Natural killer cell treated with Interleukin-12 subunit alpha and Interleukin-12 subunit beta and Interleukin-15 and Interleukin-18, amount 100 ng/mL, for 72 hours (primary cell): ENCODE results near the gene GBE1. TPM values are rescaled to one million over a fixed set of nuclear protein-coding genes. Genes with fewer than 3 reads are reported as not detected.

Source experiments
- ATAC-seq, 2 donors: fragments of 150-1000 bp; cut with Tn5 transposase in 1 of 2; sonication (Bioruptor Pico), chemical (Tn5 transposase) in 1 of 2; 2 replicates each; pipeline ENCODE4 v1.10.0; 2021
- DNase-seq: peaks from one replicate; pipeline ENCODE4 v3.0.0; 2022; ENCODE audit warnings: low spot score
- H3K27ac Mint-ChIP-seq, 2 donors: 1 replicate in 1 of 2; 2 replicates in 1 of 2; pipeline ENCODE4 v1.8.0; 2022; ENCODE audit warnings: mixed read lengths in 2 of 2, mild to moderate bottlenecking in 1 of 2, moderate library complexity in 1 of 2
- H3K27me3 Mint-ChIP-seq, 2 donors: 1 replicate in 1 of 2; 2 replicates in 1 of 2; pipeline ENCODE4 v1.8.0; 2022; ENCODE audit warnings: mixed read lengths in 2 of 2
- H3K36me3 Mint-ChIP-seq: one replicate; pipeline ENCODE4 v1.8.0; 2022; ENCODE audit warnings: mixed read lengths
- H3K4me1 Mint-ChIP-seq, 2 donors: 1 replicate in 1 of 2; 2 replicates in 1 of 2; pipeline ENCODE4 v1.8.0; 2022; ENCODE audit warnings: low read depth in 2 of 2, mixed read lengths in 2 of 2, mild to moderate bottlenecking in 1 of 2
- H3K4me3 Mint-ChIP-seq: one replicate; pipeline ENCODE4 v1.8.0; 2022; ENCODE audit warnings: mixed read lengths
- H3K9me3 Mint-ChIP-seq: 2 replicates; pipeline ENCODE4 v1.8.0; 2022; ENCODE audit warnings: mixed read lengths
- total RNA-seq, 2 donors: library from RNA; stranded (reverse); gene quantifications; one replicate each; pipeline ENCODE4 v1.2.3, GENCODE V29; 2022

The GBE1 gene
- total RNA-seq, 2 donors from 2014 or later: 22.3 to 44.3 TPM

DNA sequence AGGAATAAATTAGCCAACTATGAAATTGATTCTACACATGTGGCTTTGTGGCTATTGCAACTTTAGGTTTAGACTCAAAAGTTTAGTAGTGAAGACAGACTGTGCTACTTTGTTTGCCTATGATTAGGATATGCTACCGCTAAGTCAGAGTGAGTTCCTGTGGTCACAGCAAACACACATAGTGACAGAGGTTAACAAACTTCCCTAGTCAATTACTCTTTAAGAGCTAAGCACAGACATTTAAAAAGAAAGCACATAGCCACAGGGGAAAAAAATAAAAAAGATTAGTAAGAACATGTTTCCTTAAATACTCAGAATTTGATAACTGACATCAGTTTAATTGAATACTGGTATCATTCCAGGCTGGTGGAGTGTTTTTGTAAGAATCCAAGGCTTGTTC lies 207.1 kb downstream of the GBE1 start:
- peaks cover 17 to 22% of the 10 kb centered on the region in 2 donors for H3K4me1 Mint-ChIP-seq
- ATAC-seq (peak; percentile 75 to 87), DNase-seq (no peak)
- H3K36me3 Mint-ChIP-seq: peaks cover 9% of the 10 kb centered on the region
- no peak overlapping the region for H3K4me3 Mint-ChIP-seq
- no peaks in the 10 kb centered on the region for H3K27me3 Mint-ChIP-seq
- H3K9me3 Mint-ChIP-seq: peaks cover 4% of the 10 kb centered on the region
- peak overlapping the region in 1 of 2 donors; percentile 42 for H3K27ac Mint-ChIP-seq

- H3K36me3 Mint-ChIP-seq: peaks cover 9% of the 10 kb centered on the region
Observed at GRCh38 chr3:81550415-81550814, 211.0 kb downstream of the GBE1 start.

GRCh38 chr3:81549831-81550230 lies 211.6 kb downstream of the GBE1 start:
- Mint-ChIP-seq H3K27ac (no peak overlapping the region), H3K27me3 (no peaks in the 10 kb centered on the region), H3K9me3 (peaks cover 8% of the 10 kb centered on the region), H3K36me3 (peaks cover 9% of the 10 kb centered on the region), H3K4me1 (peaks cover 15 to 18% of the 10 kb centered on the region in 2 donors), H3K4me3 (no peak overlapping the region)
- DNase-seq (no peak), ATAC-seq (no peak)

More at GRCh38 chr3:81550415-81550814, 211.0 kb downstream of the GBE1 start:
- Mint-ChIP-seq H3K4me3 (no peak overlapping the region), H3K27ac (no peak overlapping the region), H3K4me1 (peaks cover 17 to 22% of the 10 kb centered on the region in 2 donors), H3K27me3 (no peaks in the 10 kb centered on the region), H3K9me3 (peaks cover 8% of the 10 kb centered on the region)
- no peak for DNase-seq
- ATAC-seq: no peak

GRCh38 chr3:81549388-81549787 lies 212.1 kb downstream of the GBE1 start:
- Mint-ChIP-seq H3K4me1 (peaks cover 10 to 13% of the 10 kb centered on the region in 2 donors), H3K36me3 (peaks cover 9% of the 10 kb centered on the region), H3K9me3 (peaks cover 8% of the 10 kb centered on the region), H3K4me3 (no peak overlapping the region), H3K27me3 (no peaks in the 10 kb centered on the region), H3K27ac (no peak overlapping the region)
- ATAC-seq: no peak
- DNase-seq: no peak

DNA sequence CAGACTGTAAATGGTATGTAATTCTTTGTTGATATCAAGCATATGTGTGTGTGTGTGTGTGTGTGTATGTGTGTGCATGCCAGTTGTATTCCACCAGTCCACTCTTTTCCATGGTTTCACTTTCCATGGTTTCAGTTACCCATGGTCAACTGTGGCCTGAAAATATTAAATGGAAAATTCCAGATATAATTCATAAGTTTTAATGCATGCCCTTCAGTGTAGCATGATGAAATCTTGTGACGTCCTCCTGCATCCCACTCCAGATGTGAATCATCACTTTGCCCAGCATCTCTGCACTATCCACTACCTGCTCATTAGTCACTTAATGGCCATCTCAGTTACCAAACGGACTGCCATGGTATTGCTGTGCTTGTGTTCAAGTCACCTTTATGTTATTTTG lies 215.9 kb downstream of the GBE1 start:
- ATAC-seq: no peak
- H3K9me3 Mint-ChIP-seq: peaks cover 4% of the 10 kb centered on the region
- no peaks in the 10 kb centered on the region for H3K4me1 Mint-ChIP-seq
- no peak overlapping the region for H3K27ac Mint-ChIP-seq
- DNase-seq: no peak
- H3K4me3 Mint-ChIP-seq: no peak overlapping the region
- no peaks in the 10 kb centered on the region for H3K27me3 Mint-ChIP-seq
- H3K36me3 Mint-ChIP-seq: no peaks in the 10 kb centered on the region

DNA sequence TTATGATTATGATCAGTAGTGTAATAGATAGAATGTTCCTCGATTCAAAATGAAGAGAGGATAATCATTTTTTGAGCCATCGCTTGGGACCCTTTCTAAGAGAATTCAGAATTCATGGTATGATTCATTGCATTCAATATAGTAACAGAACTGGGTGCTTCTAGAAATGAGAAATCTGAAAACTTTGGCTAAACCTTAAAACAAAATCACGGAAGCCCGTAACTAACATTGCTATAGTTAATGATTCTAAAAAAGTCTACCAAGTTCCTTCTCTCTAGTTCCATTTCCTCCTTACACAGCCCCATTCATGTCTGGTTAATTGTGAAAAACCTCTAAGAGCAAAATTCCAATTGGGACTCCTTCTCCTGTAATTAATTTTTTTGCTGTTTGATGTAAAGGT lies 217.1 kb downstream of the GBE1 start:
- Mint-ChIP-seq H3K27me3 (no peaks in the 10 kb centered on the region), H3K9me3 (peaks cover 4% of the 10 kb centered on the region), H3K36me3 (no peaks in the 10 kb centered on the region), H3K4me1 (no peaks in the 10 kb centered on the region), H3K4me3 (no peak overlapping the region), H3K27ac (no peak overlapping the region)
- DNase-seq: no peak
- no peak for ATAC-seq

GRCh38 chr3:81540787-81541186 lies 220.7 kb downstream of the GBE1 start:
- Mint-ChIP-seq H3K4me3 (no peak overlapping the region), H3K27me3 (no peaks in the 10 kb centered on the region)
- ATAC-seq: no peak

DNA sequence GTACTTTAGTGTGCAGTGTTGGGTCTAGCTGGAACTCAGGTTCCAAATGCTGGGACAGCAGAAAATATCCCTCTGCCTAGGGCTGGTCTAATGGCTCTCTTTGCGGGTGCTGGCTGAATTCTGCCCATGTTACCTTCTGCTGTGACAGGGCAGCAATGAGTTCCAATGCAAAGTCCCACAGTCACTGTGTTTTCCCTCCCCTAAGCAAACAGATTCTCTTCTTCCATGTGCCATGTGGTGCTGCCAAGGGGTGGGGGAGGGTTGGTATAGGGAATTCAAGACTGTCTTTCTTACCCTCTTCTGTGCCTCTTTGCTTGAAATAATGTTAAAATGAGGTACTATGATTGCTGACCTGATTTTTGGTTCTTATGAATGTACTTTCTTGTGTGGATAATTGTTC lies 229.6 kb downstream of the GBE1 start:
- peaks cover 22% of the 10 kb centered on the region for H3K9me3 Mint-ChIP-seq
- no peak overlapping the region for H3K27ac Mint-ChIP-seq
- H3K4me1 Mint-ChIP-seq: no peaks in the 10 kb centered on the region
- ATAC-seq: no peak
- no peak overlapping the region for H3K4me3 Mint-ChIP-seq
- H3K27me3 Mint-ChIP-seq: no peaks in the 10 kb centered on the region
- no peak for DNase-seq
- H3K36me3 Mint-ChIP-seq: peaks cover 54% of the 10 kb centered on the region

More at GRCh38 chr3:81540787-81541186, 220.7 kb downstream of the GBE1 start:
- H3K36me3 Mint-ChIP-seq: peaks cover 5% of the 10 kb centered on the region
- H3K9me3 Mint-ChIP-seq: no peaks in the 10 kb centered on the region
- H3K27ac Mint-ChIP-seq: no peak overlapping the region
- no peaks in the 10 kb centered on the region for H3K4me1 Mint-ChIP-seq
- no peak for DNase-seq

- Mint-ChIP-seq H3K27ac (no peak overlapping the region), H3K27me3 (no peaks in the 10 kb centered on the region), H3K36me3 (peaks cover 54% of the 10 kb centered on the region), H3K4me3 (no peak overlapping the region), H3K4me1 (no peaks in the 10 kb centered on the region), H3K9me3 (peaks cover 22% of the 10 kb centered on the region)
- DNase-seq: no peak
- no peak for ATAC-seq
Observed at GRCh38 chr3:81531263-81531662, 230.2 kb downstream of the GBE1 start.

- peaks cover 55% of the 10 kb centered on the region for H3K36me3 Mint-ChIP-seq
- H3K4me3 Mint-ChIP-seq: no peak overlapping the region
- peaks cover 28% of the 10 kb centered on the region for H3K9me3 Mint-ChIP-seq
- H3K4me1 Mint-ChIP-seq: no peaks in the 10 kb centered on the region
- H3K27ac Mint-ChIP-seq: no peak overlapping the region
- H3K27me3 Mint-ChIP-seq: no peaks in the 10 kb centered on the region
- ATAC-seq (no peak), DNase-seq (no peak)
Observed at GRCh38 chr3:81530180-81530939, 231.1 kb downstream of the GBE1 start.

DNA sequence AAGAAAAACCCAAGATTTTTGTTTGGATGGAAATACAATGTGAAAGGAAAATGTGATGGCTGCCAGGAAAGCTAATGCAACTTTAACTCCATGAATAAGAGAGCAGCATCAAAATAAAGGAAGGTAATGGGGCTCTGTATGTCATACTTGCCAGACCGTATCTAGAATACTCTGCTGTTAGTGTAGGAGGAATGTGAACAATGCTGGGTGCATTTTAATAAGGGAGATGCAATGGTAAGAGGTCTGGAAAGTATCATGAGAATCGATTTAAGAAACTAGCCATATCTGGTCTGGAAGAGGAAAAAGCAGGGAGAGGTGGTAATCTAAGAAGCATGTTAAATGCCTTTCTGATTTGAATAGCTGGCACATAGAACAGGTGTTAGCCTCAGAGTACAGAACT lies 239.6 kb downstream of the GBE1 start:
- peaks cover 6% of the 10 kb centered on the region for H3K9me3 Mint-ChIP-seq
- no peak for ATAC-seq

GRCh38 chr3:81518945-81519344 lies 242.5 kb downstream of the GBE1 start:
- no peaks in the 10 kb centered on the region for H3K4me1 Mint-ChIP-seq
- H3K9me3 Mint-ChIP-seq: no peaks in the 10 kb centered on the region
- H3K27ac Mint-ChIP-seq: no peak overlapping the region
- H3K27me3 Mint-ChIP-seq: no peaks in the 10 kb centered on the region
- H3K36me3 Mint-ChIP-seq: no peaks in the 10 kb centered on the region
- no peak for DNase-seq
- no peak for ATAC-seq
- H3K4me3 Mint-ChIP-seq: no peak overlapping the region

More for the DNA sequence above, 239.6 kb downstream of the GBE1 start:
- H3K4me3 Mint-ChIP-seq: no peak overlapping the region
- no peaks in the 10 kb centered on the region for H3K27me3 Mint-ChIP-seq
- no peak overlapping the region for H3K27ac Mint-ChIP-seq
- no peak for DNase-seq
- peaks cover 7% of the 10 kb centered on the region for H3K36me3 Mint-ChIP-seq
- H3K4me1 Mint-ChIP-seq: no peaks in the 10 kb centered on the region

GRCh38 chr3:81516042-81516441 lies 245.4 kb downstream of the GBE1 start:
- no peak for ATAC-seq

GRCh38 chr3:81513591-81513990 lies 247.9 kb downstream of the GBE1 start:
- H3K4me3 Mint-ChIP-seq: no peak overlapping the region
- H3K27ac Mint-ChIP-seq: no peak overlapping the region
- no peaks in the 10 kb centered on the region for H3K9me3 Mint-ChIP-seq
- no peaks in the 10 kb centered on the region for H3K4me1 Mint-ChIP-seq
- DNase-seq (no peak), ATAC-seq (no peak)
- no peaks in the 10 kb centered on the region for H3K27me3 Mint-ChIP-seq
- H3K36me3 Mint-ChIP-seq: no peaks in the 10 kb centered on the region

More at GRCh38 chr3:81516042-81516441, 245.4 kb downstream of the GBE1 start:
- no peaks in the 10 kb centered on the region for H3K4me1 Mint-ChIP-seq
- DNase-seq: no peak
- H3K4me3 Mint-ChIP-seq: no peak overlapping the region
- no peaks in the 10 kb centered on the region for H3K36me3 Mint-ChIP-seq
- no peaks in the 10 kb centered on the region for H3K9me3 Mint-ChIP-seq
- H3K27ac Mint-ChIP-seq: no peak overlapping the region
- no peaks in the 10 kb centered on the region for H3K27me3 Mint-ChIP-seq

DNA sequence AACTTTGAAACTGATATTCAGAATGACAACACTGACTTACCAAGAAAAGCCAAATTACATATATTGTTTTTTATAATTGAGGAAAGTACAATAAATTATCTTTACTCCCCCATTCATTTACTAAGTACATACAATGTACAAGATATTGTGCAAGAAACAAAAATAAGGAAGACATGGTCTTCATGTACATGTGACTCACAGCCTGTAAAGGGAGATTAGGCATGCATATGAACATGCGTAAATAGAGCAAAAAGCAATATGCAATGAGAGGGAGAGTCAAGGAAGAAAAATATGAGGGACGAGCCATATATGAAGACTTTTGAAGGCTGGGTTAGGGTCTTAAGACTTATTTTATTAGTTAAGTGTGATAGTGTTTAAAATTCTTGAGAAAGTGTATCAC lies 258.4 kb downstream of the GBE1 start:
- no peaks in the 10 kb centered on the region for H3K4me1 Mint-ChIP-seq
- no peak for ATAC-seq

More for the DNA sequence above, 258.4 kb downstream of the GBE1 start:
- Mint-ChIP-seq H3K27me3 (no peaks in the 10 kb centered on the region), H3K4me3 (no peak overlapping the region), H3K27ac (no peak overlapping the region), H3K9me3 (peaks cover 9% of the 10 kb centered on the region), H3K36me3 (peaks cover 8% of the 10 kb centered on the region)
- no peak for DNase-seq
